Measurements from ENCODE around the gene ARMH1. TPM values are rescaled to one million over a fixed set of nuclear protein-coding genes. Genes with fewer than 3 reads are reported as not detected.
"Not testable (repeated sequence)": the region's sequence is repeated elsewhere in the genome, so short reads cannot be mapped to it uniquely, and the experiment has no call there.

Gene ARMH1
- total RNA-seq, 1 donor from 2014 or later, result 3.6 TPM

- no peak for DNase-seq
Observed at GRCh38 chr1:44723496-44724295, 49.2 kb downstream of the ARMH1 start.

GRCh38 chr1:44724296-44724954 lies 49.9 kb downstream of the ARMH1 start:
- no peak for DNase-seq

GRCh38 chr1:44724955-44725698 lies 50.6 kb downstream of the ARMH1 start:
- no peak for DNase-seq

- peak; percentile 96 for DNase-seq
Observed at GRCh38 chr1:44730741-44731512, 56.4 kb downstream of the ARMH1 start, which contains the start of gene RNU5D-1. Gene RNU5D-1, minus strand, starts transcription at chr1:44731170.

GRCh38 chr1:44733365-44733764 lies 58.9 kb downstream of the ARMH1 start:
- DNase-seq, result peak; percentile 8

- no peak for DNase-seq
Observed at GRCh38 chr1:44733784-44734183, 59.3 kb downstream of the ARMH1 start.

GRCh38 chr1:44735992-44736391 lies 61.5 kb downstream of the ARMH1 start:
- no peak for DNase-seq

GRCh38 chr1:44738953-44739306 lies 64.4 kb downstream of the ARMH1 start:
- peak; percentile 48 for DNase-seq

GRCh38 chr1:44739307-44740178 lies 65.0 kb downstream of the ARMH1 start, which contains the start of gene KIF2C:
Gene KIF2C, plus strand, starts transcription at chr1:44739837. Its CDS starts 96 bp downstream, at chr1:44739933.
- peak; percentile 97 for DNase-seq

GRCh38 chr1:44740179-44740617 lies 65.7 kb downstream of the ARMH1 start:
- DNase-seq, result no peak

- DNase-seq, result no peak
Observed at GRCh38 chr1:44743211-44743610, 68.7 kb downstream of the ARMH1 start.

GRCh38 chr1:44747878-44748277 lies 73.4 kb downstream of the ARMH1 start:
- DNase-seq, result no peak

- no peak for DNase-seq
Observed at GRCh38 chr1:44757420-44757819, 82.9 kb downstream of the ARMH1 start.

GRCh38 chr1:44759077-44759476 lies 84.6 kb downstream of the ARMH1 start:
- DNase-seq, result no peak

- no peak for DNase-seq
Observed at GRCh38 chr1:44760876-44761275, 86.4 kb downstream of the ARMH1 start.

GRCh38 chr1:44766421-44766820 lies 91.9 kb downstream of the ARMH1 start:
- not testable (repeated sequence) for DNase-seq

Small RNA genes lying within 50 kb of the gene (small RNA-seq; reads per million reads assigned to genes)
- gene RNU5D-1 (ENCODE audit: low replicate concordance), result 47.6 reads per million, percentile 95 among the genes with 10 or more reads in this experiment
- gene RNU5F-1 (ENCODE audit: low replicate concordance), result 8.8 reads per million, percentile 92 among the genes with 10 or more reads in this experiment

Other genes starting within 250 kb of the ARMH1 start
- 2.2 TPM for gene TMEM53, start 233 bp upstream of the ARMH1 start, total RNA-seq
- not detected for gene RNU5D-1, start 56.5 kb downstream of the ARMH1 start, total RNA-seq
- 10.1 TPM for gene KIF2C, start 65.1 kb downstream of the ARMH1 start, total RNA-seq
- 1,591 TPM for gene RPS8, start 100.8 kb downstream of the ARMH1 start, total RNA-seq
- 0.10 TPM for gene BEST4, start 113.5 kb downstream of the ARMH1 start, total RNA-seq
- gene PLK3, start 125.7 kb downstream of the ARMH1 start, total RNA-seq, result 26.1 TPM
- not detected for gene DYNLT4, start 132.6 kb downstream of the ARMH1 start, total RNA-seq
- 3.5 TPM for gene BTBD19, start 133.8 kb downstream of the ARMH1 start, total RNA-seq
- gene PTCH2, start 168.5 kb downstream of the ARMH1 start, total RNA-seq, result 7.2 TPM